ENCODE measurements around the gene LRMDA. TPM values are rescaled to one million over a fixed set of nuclear protein-coding genes. Genes with fewer than 3 reads are reported as not detected.

Gene LRMDA
- polyA plus RNA-seq, 2 of the 4 experiments (the other 2 are of a cell fraction), result 4.6 to 5.2 TPM

GRCh38 chr10:75640803-75641202, 209.4 kb downstream of the LRMDA start:
- WGBS (ENCODE audit: missing lambda C conversion rate), result 87% methylated on average over 1 of the region's 1 CpG
- Histone ChIP-seq H3K4me3 (no peak overlapping the region), H3K4me1 (no peaks in the 10 kb centered on the region), H3K9me3 (no peaks in the 10 kb centered on the region), H3K4me2 (no peak overlapping the region), H3K27ac (no peak overlapping the region)
- CTCF ChIA-PET, result interaction anchor here (0.5 to 0.9 kb wide), 3 partner anchors 31 to 241 kb away, joined by 3 read pairs; no protein-coding TSS in a partner anchor
- POLR2A ChIA-PET, result interaction anchor here (1.1 kb wide), 1 partner anchor 240 kb away, joined by 3 read pairs; the partner anchor contains the start of gene ZNF503
- FAIRE-seq, result no peak
- no peak for TF ChIP-seq PBX3 (IDR thresholded peaks at IDR 0.05)
- no peak for TF ChIP-seq EHF (CRISPR knock-in tag; IDR thresholded peaks at IDR 0.05)
- no peak for TF ChIP-seq ESRRA (IDR thresholded peaks at IDR 0.05; ENCODE audit: borderline replicate concordance, low read length)
- no peak for TF ChIP-seq BHLHE40 (IDR thresholded peaks at IDR 0.05; ENCODE audit: low read depth, low read length)
- no peak for TF ChIP-seq EP300 (IDR thresholded peaks at IDR 0.05)
- TF ChIP-seq ATOH8 (CRISPR knock-in tag; IDR thresholded peaks at IDR 0.05; ENCODE audit: low read depth), result no peak
- TF ChIP-seq KDM1A (IDR thresholded peaks at IDR 0.05; ENCODE audit: low read depth), result no peak
- TF ChIP-seq JUN (IDR thresholded peaks at IDR 0.05), result no peak
- TF ChIP-seq GATA3 (IDR thresholded peaks at IDR 0.05; ENCODE audit: borderline replicate concordance), result no peak
- TF ChIP-seq MYC (IDR thresholded peaks at IDR 0.05; ENCODE audit: borderline replicate concordance, low read length), result no peak
- TF ChIP-seq KDM5A (IDR thresholded peaks at IDR 0.05), result no peak
- no peak for TF ChIP-seq SMC3 (IDR thresholded peaks at IDR 0.05)
- TF ChIP-seq FOXS1 (CRISPR knock-in tag; IDR thresholded peaks at IDR 0.05), result no peak
- DNase-seq (ENCODE audit: low read depth in 1 of 2, low spot score in 1 of 2), result no peak
- ATAC-seq, result no peak

- ATAC-seq (no peak), DNase-seq (ENCODE audit: low read depth in 1 of 2, low spot score in 1 of 2) (no peak), FAIRE-seq (no peak)
- H3K4me3 ChIP-seq, result no peak overlapping the region
- no peak overlapping the region for H3K27ac ChIP-seq
- no peaks in the 10 kb centered on the region for H3K9me3 ChIP-seq
- TF ChIP-seq CBX2 (IDR thresholded peaks at IDR 0.05; ENCODE audit: borderline replicate concordance, low read depth) (no peak), MAX (IDR thresholded peaks at IDR 0.05) (no peak), PHF8 (IDR thresholded peaks at IDR 0.05; ENCODE audit: borderline replicate concordance, low read depth) (no peak), RFX5 (IDR thresholded peaks at IDR 0.05) (no peak), ZC3H11A (IDR thresholded peaks at IDR 0.05) (no peak), HEYL (CRISPR knock-in tag; IDR thresholded peaks at IDR 0.05) (no peak), REST (IDR thresholded peaks at IDR 0.05) (no peak), KDM1A (IDR thresholded peaks at IDR 0.05; ENCODE audit: low read depth) (no peak), RARB (CRISPR knock-in tag; IDR thresholded peaks at IDR 0.05) (no peak), EP300 (IDR thresholded peaks at IDR 0.05) (no peak), BHLHE40 (IDR thresholded peaks at IDR 0.05; ENCODE audit: low read depth, low read length) (no peak), PBX3 (IDR thresholded peaks at IDR 0.05) (no peak), KDM5A (IDR thresholded peaks at IDR 0.05) (no peak), BCL3 (IDR thresholded peaks at IDR 0.05) (no peak), EHF (CRISPR knock-in tag; IDR thresholded peaks at IDR 0.05) (no peak), ZNF302 (CRISPR knock-in tag; IDR thresholded peaks at IDR 0.05) (no peak), NPAS2 (CRISPR knock-in tag; IDR thresholded peaks at IDR 0.05; ENCODE audit: borderline replicate concordance) (no peak), FOXS1 (CRISPR knock-in tag; IDR thresholded peaks at IDR 0.05) (no peak)
- CTCF ChIA-PET, result interaction anchor here (1.1 kb wide), 1 partner anchor 393 kb away, joined by 4 read pairs; no protein-coding TSS in a partner anchor
- H3K4me2 ChIP-seq, result no peak overlapping the region
- H3K4me1 ChIP-seq, result no peaks in the 10 kb centered on the region
- POLR2A ChIA-PET, result no interaction called here
- WGBS (ENCODE audit: missing lambda C conversion rate), result 83% methylated on average over 2 of the region's 2 CpGs
These were observed 212.0 kb downstream of the LRMDA start for GRCh38 chr10:75643405-75643804.

Measured in A549 (cell line).